Measurements from ENCODE around the gene SLC6A19.

DNA sequence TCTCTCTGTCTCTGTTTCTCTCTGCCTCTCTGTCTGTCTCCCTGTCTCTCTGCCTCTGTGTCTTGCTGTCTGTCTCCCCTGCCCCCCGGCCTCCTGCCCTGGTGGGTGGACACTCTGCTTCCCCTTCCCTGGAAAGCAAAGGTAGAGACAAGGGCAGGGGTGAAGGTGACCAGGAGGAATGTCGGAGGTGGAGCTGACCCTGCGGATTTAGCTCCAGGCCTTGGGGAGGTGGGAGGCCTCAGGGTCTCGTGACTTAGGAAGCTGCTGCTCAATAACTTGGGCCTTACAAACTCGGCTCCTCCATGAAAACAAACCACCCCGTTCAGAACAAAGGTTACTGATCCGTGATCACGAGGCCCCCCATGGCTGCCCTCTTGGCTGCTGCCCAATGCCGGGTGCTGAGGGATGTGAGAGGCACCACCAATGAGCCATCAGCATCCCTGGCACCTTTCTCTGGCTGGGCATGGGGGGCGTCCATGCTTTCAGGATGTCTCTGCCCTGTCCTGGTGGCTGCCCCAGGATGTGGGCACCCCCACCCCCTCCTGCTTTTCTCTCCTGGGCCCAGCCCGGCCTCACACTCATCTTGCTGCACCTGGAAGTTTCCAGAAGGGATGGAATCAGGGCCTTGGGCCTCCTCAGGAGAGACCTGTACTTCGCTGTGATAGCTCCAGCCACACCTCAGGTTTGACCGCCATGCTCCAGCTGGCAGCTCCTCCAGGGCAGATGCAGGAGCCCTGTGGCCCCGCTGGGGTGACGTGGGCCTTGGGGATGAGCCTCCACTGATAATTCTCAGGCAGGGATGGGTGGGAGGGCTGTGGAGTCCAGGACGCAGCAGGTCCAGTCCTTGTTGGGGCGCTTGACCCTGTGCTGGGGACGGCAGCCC lies 14.8 kb upstream of the SLC6A19 start:
- no peak for TF ChIP-seq POLR2AphosphoS5 (IDR thresholded peaks at IDR 0.05)
- TF ChIP-seq POLR2A (IDR thresholded peaks at IDR 0.05) = no peak
- TF ChIP-seq, protein P1, sequence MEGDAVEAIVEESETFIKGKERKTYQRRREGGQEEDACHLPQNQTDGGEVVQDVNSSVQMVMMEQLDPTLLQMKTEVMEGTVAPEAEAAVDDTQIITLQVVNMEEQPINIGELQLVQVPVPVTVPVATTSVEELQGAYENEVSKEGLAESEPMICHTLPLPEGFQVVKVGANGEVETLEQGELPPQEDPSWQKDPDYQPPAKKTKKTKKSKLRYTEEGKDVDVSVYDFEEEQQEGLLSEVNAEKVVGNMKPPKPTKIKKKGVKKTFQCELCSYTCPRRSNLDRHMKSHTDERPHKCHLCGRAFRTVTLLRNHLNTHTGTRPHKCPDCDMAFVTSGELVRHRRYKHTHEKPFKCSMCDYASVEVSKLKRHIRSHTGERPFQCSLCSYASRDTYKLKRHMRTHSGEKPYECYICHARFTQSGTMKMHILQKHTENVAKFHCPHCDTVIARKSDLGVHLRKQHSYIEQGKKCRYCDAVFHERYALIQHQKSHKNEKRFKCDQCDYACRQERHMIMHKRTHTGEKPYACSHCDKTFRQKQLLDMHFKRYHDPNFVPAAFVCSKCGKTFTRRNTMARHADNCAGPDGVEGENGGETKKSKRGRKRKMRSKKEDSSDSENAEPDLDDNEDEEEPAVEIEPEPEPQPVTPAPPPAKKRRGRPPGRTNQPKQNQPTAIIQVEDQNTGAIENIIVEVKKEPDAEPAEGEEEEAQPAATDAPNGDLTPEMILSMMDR (IDR thresholded peaks at IDR 0.05 in 8 of 11, conservative IDR thresholded peaks at IDR 0.05 in 3 of 11) = no peak
